ENCODE measurements around the gene ZFPM1. TPM values are rescaled to one million over a fixed set of nuclear protein-coding genes. Genes with fewer than 3 reads are reported as not detected.

Gene ZFPM1
- total RNA-seq, 1 experiment from 2014 or later, result 3.9 TPM

DNA sequence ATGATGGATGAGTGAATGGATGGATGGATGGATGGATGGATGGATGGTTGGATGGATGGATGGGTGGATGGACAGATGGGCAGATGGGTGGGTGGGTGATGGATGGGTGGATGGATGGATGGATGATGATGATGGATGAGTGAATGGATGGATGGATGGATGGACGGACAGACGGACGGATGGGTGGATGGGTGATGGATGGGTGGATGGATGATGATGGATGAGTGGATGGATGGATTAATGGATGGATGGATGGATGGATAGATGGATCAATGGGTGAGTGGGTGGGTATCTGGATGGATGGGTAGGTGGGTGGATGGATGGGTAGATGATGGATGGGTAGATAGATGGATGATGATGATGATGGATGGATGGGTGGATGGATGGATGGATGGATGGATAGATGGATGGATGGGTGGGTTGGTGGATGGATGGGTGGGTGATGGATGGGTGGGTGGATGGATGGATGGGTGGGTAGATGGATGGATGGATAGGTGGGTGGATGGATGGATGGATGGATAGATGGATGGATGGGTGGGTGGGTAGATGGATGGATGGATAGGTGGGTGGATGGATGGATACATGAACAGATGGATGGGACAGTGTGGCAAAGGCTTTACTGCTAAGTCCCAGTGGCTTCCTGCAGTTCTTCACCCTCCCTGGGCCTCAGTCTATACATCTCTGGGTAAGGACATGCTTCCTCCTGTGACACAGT is 30.2 kb upstream of the ZFPM1 start:
- no peak for ATAC-seq
- POLR2A ChIA-PET, result no interaction called here
- CTCF ChIA-PET, result no interaction called here
- H3K4me1 ChIP-seq (ENCODE audit: control insufficient read depth, insufficient read depth, low read length), result no peaks in the 10 kb centered on the region
- H3K27ac ChIP-seq (ENCODE audit: low read length), result no peak overlapping the region
- no TSS peak for BruUV-seq (replicated peaks)
- DNase-seq (ENCODE audit: low read depth, low spot score), result no peak
- in situ Hi-C loops (cut with HindIII; ENCODE audit: low pct_unique_long_range_greater_than_20kb, low sequenced_read_pairs) (no loop called here), intact Hi-C loops (cut with micrococcal nuclease; ENCODE audit: unreplicated experiment) (no loop called here)
- no peaks in the 10 kb centered on the region for H3K36me3 ChIP-seq (ENCODE audit: control insufficient read depth, insufficient read depth, low read length)
- no peaks in the 10 kb centered on the region for H3K9me3 ChIP-seq (ENCODE audit: control insufficient read depth, insufficient read depth, low read depth, low read length)
- TF ChIP-seq SIN3A (IDR thresholded peaks at IDR 0.05; ENCODE audit: borderline replicate concordance, insufficient read depth, low read depth, low read length) (no peak), REST (IDR thresholded peaks at IDR 0.05; ENCODE audit: insufficient read depth in 1 of 2, low read depth in 2 of 2, low read length in 1 of 2) (no peak), TCF7L2 (IDR thresholded peaks at IDR 0.05; ENCODE audit: low read depth, low read length) (no peak), POLR2AphosphoS5 (IDR thresholded peaks at IDR 0.05; ENCODE audit: low read depth, low read length) (no peak), CTCF (IDR thresholded peaks at IDR 0.05) (no peak)
- no peak overlapping the region for H3K4me3 ChIP-seq (ENCODE audit: low read depth in 2 of 2, low read length in 2 of 2)
- H3K27me3 ChIP-seq (ENCODE audit: control insufficient read depth, insufficient read depth, low read length), result no peaks in the 10 kb centered on the region

DNA sequence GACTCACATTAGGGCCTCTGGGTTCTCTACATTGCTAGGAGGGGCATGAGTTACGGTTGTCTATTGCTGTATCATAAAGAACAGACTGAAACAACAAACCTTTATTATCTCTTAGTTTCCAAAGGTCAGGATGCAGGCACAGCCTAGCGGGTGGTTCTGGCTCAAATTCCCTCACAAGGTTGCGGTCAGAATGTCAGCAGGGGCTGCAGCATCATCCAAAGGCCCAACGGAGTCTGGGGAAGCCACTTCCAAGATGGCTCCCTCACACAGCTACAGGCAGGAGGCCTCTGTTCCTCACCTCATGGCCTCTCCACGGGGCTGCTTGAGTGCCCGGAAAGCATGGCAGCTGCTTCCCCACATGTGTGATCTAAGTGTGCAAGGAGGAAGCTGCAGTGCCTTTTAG is 29.6 kb upstream of the ZFPM1 start:
- Histone ChIP-seq H3K4me1 (ENCODE audit: control insufficient read depth, insufficient read depth, low read length) (no peaks in the 10 kb centered on the region), H3K4me3 (ENCODE audit: low read depth in 2 of 2, low read length in 2 of 2) (no peak overlapping the region), H3K36me3 (ENCODE audit: control insufficient read depth, insufficient read depth, low read length) (no peaks in the 10 kb centered on the region), H3K27ac (ENCODE audit: low read length) (no peak overlapping the region), H3K9me3 (ENCODE audit: control insufficient read depth, insufficient read depth, low read depth, low read length) (no peaks in the 10 kb centered on the region), H3K27me3 (ENCODE audit: control insufficient read depth, insufficient read depth, low read length) (no peaks in the 10 kb centered on the region)
- intact Hi-C loops (cut with micrococcal nuclease; ENCODE audit: unreplicated experiment), result no loop called here
- ChIA-PET POLR2A (no interaction called here), CTCF (no interaction called here)
- DNase-seq (ENCODE audit: low read depth, low spot score) (no peak), ATAC-seq (no peak)
- BruUV-seq (replicated peaks), result no TSS peak
- TF ChIP-seq POLR2AphosphoS5 (IDR thresholded peaks at IDR 0.05; ENCODE audit: low read depth, low read length) (no peak), TCF7L2 (IDR thresholded peaks at IDR 0.05; ENCODE audit: low read depth, low read length) (no peak)
- in situ Hi-C loops (cut with HindIII; ENCODE audit: low pct_unique_long_range_greater_than_20kb, low sequenced_read_pairs), result no loop called here

GRCh38 chr16:88424587-88425235 is 28.4 kb upstream of the ZFPM1 start:
- H3K27me3 ChIP-seq (ENCODE audit: control insufficient read depth, insufficient read depth, low read length), result no peaks in the 10 kb centered on the region
- no peak for TF ChIP-seq TCF7L2 (IDR thresholded peaks at IDR 0.05; ENCODE audit: low read depth, low read length)
- CTCF ChIA-PET, result no interaction called here
- ATAC-seq (0 out of 2 replicates have a peak, but pooled peaks have one; percentile 20), DNase-seq (ENCODE audit: low read depth, low spot score) (no peak)
- in situ Hi-C loops (cut with HindIII; ENCODE audit: low pct_unique_long_range_greater_than_20kb, low sequenced_read_pairs) (no loop called here), intact Hi-C loops (cut with micrococcal nuclease; ENCODE audit: unreplicated experiment) (no loop called here)
- H3K9me3 ChIP-seq (ENCODE audit: control insufficient read depth, insufficient read depth, low read depth, low read length), result no peaks in the 10 kb centered on the region
- H3K4me3 ChIP-seq (ENCODE audit: low read depth in 2 of 2, low read length in 2 of 2), result no peak overlapping the region
- no TSS peak for BruUV-seq (replicated peaks)
- no peaks in the 10 kb centered on the region for H3K4me1 ChIP-seq (ENCODE audit: control insufficient read depth, insufficient read depth, low read length)
- POLR2A ChIA-PET, result no interaction called here
- H3K36me3 ChIP-seq (ENCODE audit: control insufficient read depth, insufficient read depth, low read length), result no peaks in the 10 kb centered on the region
- H3K27ac ChIP-seq (ENCODE audit: low read length), result no peak overlapping the region

All from Panc1 (cell line).